HepG2 (cell line): Measurements from ENCODE around the gene ZNF747. TPM values are rescaled to one million over a fixed set of nuclear protein-coding genes. Genes with fewer than 3 reads are reported as not detected.
A peak's percentile ranks its signal among the peaks of the same experiment; 100 is the strongest.

ENCODE experiments used
- ATAC-seq: fragments of 200-7000 bp; cut with Tn5 transposase; 3 replicates; pipeline ENCODE4 v1.9.1; 2020; ENCODE audit warnings: mild to moderate bottlenecking, moderate library complexity
- BruUV-seq: library from RNA; stranded (reverse); fragments of 400-500 nt; replicated peaks from 2 replicates; lab custom pipeline; 2021; lab: Mats Ljungman, UMichigan
- CTCF ChIA-PET: fragments of 300-600 bp; formaldehyde crosslinking; extraction: SDS; loops from one replicate; lab custom pipeline; 2021; ENCODE audit warnings: low total read pairs, inconsistent platforms, low intra/inter-chr PET ratio; lab: Yijun Ruan, JAX
- POLR2A ChIA-PET: fragments of 350-600 bp; sonication (Branson Sonifier 250); formaldehyde crosslinking; loops from one replicate; lab custom pipeline; 2020; ENCODE audit warnings: antibody characterized with exemption, inconsistent platforms; lab: Yijun Ruan, JAX
- DNase-seq: peaks from one replicate; pipeline ENCODE4 v3.0.0-alpha.2; 2015; ENCODE audit warnings: low spot score
- FAIRE-seq: peaks from 3 replicates; lab custom pipeline; 2011; peaks lifted over from hg19 to GRCh38; lab: Jason Lieb, UNC
- H2AFZ ChIP-seq: one replicate; pipeline ENCODE4 v1.6.1; 2011; ENCODE audit warnings: low read length, inconsistent platforms
- H3K27ac ChIP-seq: fragments of 300-600 bp; 3 replicates; pipeline ENCODE4 v1.8.0; 2011; ENCODE audit warnings: mixed run types, mild to moderate bottlenecking, mixed read lengths, low read length, inconsistent platforms; ENCODE audit not compliant: insufficient read depth; ENCODE audit errors: extremely low read length
- H3K27me3 ChIP-seq, 2 experiments: fragments of 200-600 bp in 1 of 2; 2 replicates in 1 of 2; 3 replicates in 1 of 2; pipeline versions ENCODE4 v1.6.0 to v1.8.0; 2011; ENCODE audit warnings: low read length in 2 of 2, mild to moderate bottlenecking in 2 of 2, moderate library complexity in 2 of 2, inconsistent platforms in 1 of 2; ENCODE audit not compliant: insufficient read depth in 2 of 2, control insufficient read depth in 1 of 2
- H3K36me3 ChIP-seq, 2 experiments: fragments of 200-600 bp in 1 of 2; replicated peaks in 1 of 2; 2 replicates in 1 of 2; 3 replicates in 1 of 2; pipeline versions ENCODE4 v1.5.1 to v1.8.0; 2011; ENCODE audit warnings: low read length in 2 of 2, inconsistent platforms in 1 of 2; ENCODE audit not compliant: insufficient read depth in 2 of 2, control insufficient read depth in 1 of 2
- H3K4me1 ChIP-seq: 2 replicates; pipeline ENCODE4 v1.5.1; 2012; ENCODE audit warnings: low read length, inconsistent platforms; ENCODE audit not compliant: insufficient read depth
- H3K4me2 ChIP-seq: 2 replicates; pipeline ENCODE4 v1.6.0; 2011; ENCODE audit warnings: low read depth, low read length, inconsistent platforms
- H3K4me3 ChIP-seq, 3 experiments: fragments of 200-600 bp in 1 of 3; sonication (generic), shearing (Covaris generic) in 1 of 3; replicated peaks in 1 of 3; 2 replicates each; pipeline ENCODE4 v1.5.1; 2011 to 2016; ENCODE audit warnings: low read length in 3 of 3, inconsistent platforms in 2 of 3, low read depth in 2 of 3, mild to moderate bottlenecking in 2 of 3, control low read depth in 1 of 3, mixed read lengths in 1 of 3; ENCODE audit not compliant: insufficient read depth in 1 of 3
- H3K79me2 ChIP-seq: one replicate; pipeline ENCODE4 v1.6.1; 2011; ENCODE audit warnings: low read length, inconsistent platforms; ENCODE audit not compliant: insufficient read depth
- H3K9ac ChIP-seq: 2 replicates; pipeline ENCODE4 v1.6.0; 2011; ENCODE audit warnings: mild to moderate bottlenecking, low read depth, low read length, inconsistent platforms; ENCODE audit not compliant: insufficient read depth
- H3K9me3 ChIP-seq: 2 replicates; pipeline ENCODE4 v1.5.1; 2012; ENCODE audit warnings: mild to moderate bottlenecking, low read length
- H4K20me1 ChIP-seq: 2 replicates; pipeline ENCODE4 v1.6.0; 2011; ENCODE audit warnings: inconsistent platforms, mild to moderate bottlenecking, low read length, moderate library complexity; ENCODE audit not compliant: insufficient read depth
- BRF2 ChIP-seq: sonication (generic); formaldehyde crosslinking; IDR thresholded peaks from 2 replicates; pipeline ENCODE4 v1.8.1; 2022; ENCODE audit warnings: mild to moderate bottlenecking, missing genetic modification reagents
- CCDC6 ChIP-seq: sonication (generic); formaldehyde crosslinking; IDR thresholded peaks from 2 replicates; pipeline ENCODE4 v1.8.1; 2022; ENCODE audit warnings: mild to moderate bottlenecking, missing genetic modification reagents, moderate library complexity
- PLRG1 ChIP-seq: fragments of 450-650 bp; conservative IDR thresholded peaks from 2 replicates; pipeline ENCODE4 v1.6.1; 2016
- REST ChIP-seq, 2 experiments: IDR thresholded peaks; 2 replicates each; pipeline ENCODE4 v1.6.1; 2011 to 2012; ENCODE audit warnings: low read length in 2 of 2, borderline replicate concordance in 1 of 2, low read depth in 1 of 2, mild to moderate bottlenecking in 1 of 2, moderate library complexity in 1 of 2
- SPEN ChIP-seq: sonication (generic); formaldehyde crosslinking; IDR thresholded peaks from 2 replicates; pipeline ENCODE4 v1.5.1; 2020; ENCODE audit warnings: low read depth, mild to moderate bottlenecking, missing genetic modification reagents
- ZBTB4 ChIP-seq: sonication (generic); formaldehyde crosslinking; IDR thresholded peaks from 2 replicates; pipeline ENCODE4 v1.4.0; 2020; ENCODE audit warnings: missing genetic modification reagents, mild to moderate bottlenecking, borderline replicate concordance
- ZFP36L1 ChIP-seq: sonication (generic); formaldehyde crosslinking; IDR thresholded peaks from 2 replicates; pipeline ENCODE4 v1.8.0; 2022; ENCODE audit warnings: mild to moderate bottlenecking, missing genetic modification reagents, moderate library complexity
- ZNF207 ChIP-seq: fragments of 450-650 bp; IDR thresholded peaks from 2 replicates; pipeline ENCODE4 v1.6.1; 2016; ENCODE audit warnings: antibody characterized with exemption, borderline replicate concordance
- ZNF235 ChIP-seq: sonication (generic); formaldehyde crosslinking; IDR thresholded peaks from 2 replicates; pipeline ENCODE4 v1.8.1; 2023; ENCODE audit warnings: mild to moderate bottlenecking, missing genetic modification reagents, borderline replicate concordance
- ZNF605 ChIP-seq: sonication (generic); formaldehyde crosslinking; IDR thresholded peaks from 2 replicates; pipeline ENCODE4 v1.8.0; 2022; ENCODE audit warnings: mild to moderate bottlenecking, missing genetic modification reagents
- ZNF687 ChIP-seq: sonication (generic); formaldehyde crosslinking; IDR thresholded peaks from 2 replicates; pipeline ENCODE4 v1.5.1; 2020; ENCODE audit warnings: mild to moderate bottlenecking, missing genetic modification reagents, moderate library complexity
- WGBS: methylation state at CpG from one replicate; pipeline ENCODE4 v1.1.6; 2017; ENCODE audit warnings: low lambda C conversion rate; 5-methylcytosine and 5-hydroxymethylcytosine counted together
- in situ Hi-C: cut with HindIII; loops from 2 replicates; pipeline ENCODE4 v1.10.0; 2017; ENCODE audit warnings: low pct_unique_long_range_greater_than_20kb; ENCODE audit not compliant: extremely low pct_ligation_motif_present
- intact Hi-C: fragments of 100-400 bp; cut with micrococcal nuclease; formaldehyde crosslinking; loops from one replicate; pipeline ENCODE4 v1.10.0; 2022; ENCODE audit not compliant: unreplicated experiment
- polyA plus RNA-seq, 8 experiments: library from polyadenylated mRNA; depleted of rRNA in 3 of 8; stranded (reverse) in 7 of 8; unstranded in 1 of 8; fragments of >200 nt; fragmentation: Illumina TruSeq in 4 of 8; extraction: Trizol in 4 of 8; gene quantifications; 2 replicates each; pipeline versions ENCODE4 v1.2.1 to v1.2.3, GENCODE V29; 2011 to 2016; ENCODE audit warnings: low read depth in 4 of 8, missing spikeins in 1 of 8, mixed read lengths in 1 of 8; ENCODE audit not compliant: insufficient read depth in 1 of 8
- total RNA-seq, 5 experiments: library from RNA; depleted of rRNA; stranded (reverse); fragments of >200 nt; fragmentation: Illumina TruSeq; extraction: Trizol; gene quantifications; 2 replicates each; pipeline ENCODE4 v1.2.3, GENCODE V29; 2016; ENCODE audit warnings: low read depth in 1 of 5

Gene ZNF747
- total and polyA plus RNA-seq, 2 of the 13 experiments (the other 11 are each of a cell fraction or from before 2014, with no cell fraction given) = 7.2 to 10.2 TPM

GRCh38 chr16:30553393-30553899 is 18.8 kb upstream of the ZNF747 start:
- DNase-seq (no peak), FAIRE-seq (no peak), ATAC-seq (no peak)
- no TSS peak for BruUV-seq
- intact Hi-C loops (no loop called here), in situ Hi-C loops (no loop called here)
- 97% methylated on average over 2 of the region's 2 CpGs for WGBS
- Histone ChIP-seq H3K36me3 (peaks cover 0 to 25% of the 10 kb centered on the region in 2 experiments; a peak in 4 of 5 replicates), H3K4me3 (no peak overlapping the region), H3K9me3 (no peaks in the 10 kb centered on the region), H4K20me1 (no peaks in the 10 kb centered on the region), H3K4me1 (peaks cover 50% of the 10 kb centered on the region), H3K27ac (no peak overlapping the region), H2AFZ (no peak overlapping the region), H3K4me2 (no peak overlapping the region), H3K79me2 (peaks cover 21% of the 10 kb centered on the region), H3K27me3 (no peaks in the 10 kb centered on the region), H3K9ac (no peak overlapping the region)
- CTCF ChIA-PET = no interaction called here
- POLR2A ChIA-PET = interaction anchor here (1.0 to 2.2 kb wide), 2 partner anchors 12 to 20 kb away, joined by 4 to 12 read pairs; no protein-coding TSS in a partner anchor
- no peak for TF ChIP-seq REST (IDR thresholded peaks at IDR 0.05; ENCODE audit: borderline replicate concordance in 1 of 2, low read depth in 1 of 2, low read length in 2 of 2)
- TF ChIP-seq ZNF687 (CRISPR knock-in tag) = no peak
- TF ChIP-seq ZFP36L1 (CRISPR knock-in tag) = no peak
- TF ChIP-seq CCDC6 = no peak
- no peak for TF ChIP-seq ZNF207
- TF ChIP-seq BRF2 = no peak
- 0 out of 2 replicates have a peak, but pooled peaks have one; percentile 29 for TF ChIP-seq ZNF605 (CRISPR knock-in tag)
- TF ChIP-seq ZNF235 = no peak
- no peak for TF ChIP-seq SPEN (CRISPR knock-in tag)
- TF ChIP-seq PLRG1 = no peak
- TF ChIP-seq ZBTB4 (CRISPR knock-in tag) = no peak
